ENCODE measurements around the gene MARF1. TPM values are rescaled to one million over a fixed set of nuclear protein-coding genes. Genes with fewer than 3 reads are reported as not detected.
"Not testable (repeated sequence)": the region's sequence is repeated elsewhere in the genome, so short reads cannot be mapped to it uniquely, and the experiment has no call there.

Gene MARF1
- total RNA-seq, 4 donors from 2014 or later: 16.8 to 33.8 (median 19.2) TPM

DNA sequence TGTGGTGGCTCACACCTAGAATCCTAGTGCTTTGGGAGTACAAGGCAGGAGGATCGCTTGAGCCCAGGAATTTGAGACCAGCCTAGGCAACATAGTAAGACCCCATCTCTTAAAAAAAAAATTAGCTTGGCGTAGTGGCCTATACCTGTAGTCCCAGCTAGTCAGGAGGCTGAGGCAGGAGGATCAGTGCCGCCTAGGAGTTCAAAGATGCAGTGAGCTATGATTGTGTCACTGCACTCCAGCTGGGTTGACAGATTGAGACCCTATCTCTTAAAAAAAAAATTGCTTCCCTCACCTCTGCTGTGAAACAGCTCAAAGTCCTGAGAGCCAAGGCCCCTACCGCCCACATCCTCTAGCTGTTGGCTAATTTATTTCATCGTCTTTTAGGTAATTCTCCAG, 17.2 kb upstream of the MARF1 start:
- no peak overlapping the region for H3K4me3 ChIP-seq
- H3K4me1 ChIP-seq: peaks cover 0 to 4% (median 0%) of the 10 kb centered on the region in 3 donors
- DNase-seq: no peak
- WGBS, 2 donors: 90 to 93% methylated on average over 4 to 5 of the region's 5 CpGs
- TF ChIP-seq POLR2A (IDR thresholded peaks at IDR 0.05): no peak
- TF ChIP-seq, protein P1, sequence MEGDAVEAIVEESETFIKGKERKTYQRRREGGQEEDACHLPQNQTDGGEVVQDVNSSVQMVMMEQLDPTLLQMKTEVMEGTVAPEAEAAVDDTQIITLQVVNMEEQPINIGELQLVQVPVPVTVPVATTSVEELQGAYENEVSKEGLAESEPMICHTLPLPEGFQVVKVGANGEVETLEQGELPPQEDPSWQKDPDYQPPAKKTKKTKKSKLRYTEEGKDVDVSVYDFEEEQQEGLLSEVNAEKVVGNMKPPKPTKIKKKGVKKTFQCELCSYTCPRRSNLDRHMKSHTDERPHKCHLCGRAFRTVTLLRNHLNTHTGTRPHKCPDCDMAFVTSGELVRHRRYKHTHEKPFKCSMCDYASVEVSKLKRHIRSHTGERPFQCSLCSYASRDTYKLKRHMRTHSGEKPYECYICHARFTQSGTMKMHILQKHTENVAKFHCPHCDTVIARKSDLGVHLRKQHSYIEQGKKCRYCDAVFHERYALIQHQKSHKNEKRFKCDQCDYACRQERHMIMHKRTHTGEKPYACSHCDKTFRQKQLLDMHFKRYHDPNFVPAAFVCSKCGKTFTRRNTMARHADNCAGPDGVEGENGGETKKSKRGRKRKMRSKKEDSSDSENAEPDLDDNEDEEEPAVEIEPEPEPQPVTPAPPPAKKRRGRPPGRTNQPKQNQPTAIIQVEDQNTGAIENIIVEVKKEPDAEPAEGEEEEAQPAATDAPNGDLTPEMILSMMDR (IDR thresholded peaks at IDR 0.05): no peak
- peaks cover 0 to 59% (median 6%) of the 10 kb centered on the region in 3 donors for H3K36me3 ChIP-seq
- H3K27ac ChIP-seq: no peak overlapping the region
- no peaks in the 10 kb centered on the region for H3K27me3 ChIP-seq
- intact Hi-C loops (cut with DNase I): no loop called here
- H3K9me3 ChIP-seq: no peaks in the 10 kb centered on the region

DNA sequence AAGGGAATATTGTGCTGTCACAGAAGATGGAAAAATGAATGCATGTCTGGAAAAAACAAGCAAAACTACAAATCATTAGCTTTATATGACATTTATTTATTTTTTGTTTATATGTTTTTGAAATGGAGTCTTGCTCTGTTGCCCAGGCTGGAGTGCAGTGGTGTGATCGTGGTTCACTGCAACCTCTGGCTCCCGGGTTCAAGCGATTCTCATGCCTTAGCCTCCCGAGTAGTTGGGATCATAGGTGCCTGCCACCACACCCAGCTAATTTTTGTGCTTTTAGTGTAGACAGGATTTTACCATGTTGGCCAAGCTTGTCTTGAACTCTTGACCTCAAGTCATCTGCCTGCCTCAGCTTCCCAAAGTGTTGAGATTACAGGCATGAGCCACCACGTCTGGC, 15.6 kb upstream of the MARF1 start:
- no peak for DNase-seq
- H3K27me3 ChIP-seq: no peaks in the 10 kb centered on the region
- intact Hi-C loops (cut with DNase I): no loop called here
- TF ChIP-seq, protein P1 (IDR thresholded peaks at IDR 0.05): no peak
- no peak for TF ChIP-seq POLR2A (IDR thresholded peaks at IDR 0.05)
- 78 to 84% methylated on average over 5 of the region's 5 CpGs for WGBS, 2 donors
- H3K9me3 ChIP-seq: no peaks in the 10 kb centered on the region
- H3K4me3 ChIP-seq: no peak overlapping the region
- peaks cover 3 to 17% (median 6%) of the 10 kb centered on the region in 3 donors for H3K4me1 ChIP-seq
- H3K36me3 ChIP-seq: peaks cover 0 to 42% (median 0%) of the 10 kb centered on the region in 3 donors
- no peak overlapping the region for H3K27ac ChIP-seq

DNA sequence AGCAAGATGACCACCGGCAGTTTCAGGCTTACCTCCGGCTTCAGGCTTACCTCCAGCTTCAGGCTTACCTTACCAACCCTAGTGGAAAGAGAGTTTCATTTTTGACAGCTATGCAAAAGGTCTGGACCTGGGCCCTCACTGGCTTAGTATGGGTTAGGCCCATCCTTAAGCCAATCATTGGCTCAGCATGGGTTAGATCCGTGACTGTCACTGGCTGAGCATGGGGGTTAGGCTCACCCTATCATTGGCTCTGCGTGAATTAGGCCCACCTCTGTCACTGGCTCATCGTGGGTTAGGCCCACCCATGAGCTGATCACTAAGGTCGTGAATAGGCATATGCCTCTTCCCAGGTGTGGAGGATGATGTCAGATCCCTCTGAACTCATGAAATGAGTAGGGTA, 15.2 kb upstream of the MARF1 start:
- H3K9me3 ChIP-seq: no peaks in the 10 kb centered on the region
- peaks cover 3 to 21% (median 8%) of the 10 kb centered on the region in 3 donors for H3K4me1 ChIP-seq
- no peak overlapping the region for H3K4me3 ChIP-seq
- TF ChIP-seq POLR2A (IDR thresholded peaks at IDR 0.05): no peak
- TF ChIP-seq, protein P1 (IDR thresholded peaks at IDR 0.05): no peak
- 76 to 81% methylated on average over 3 to 5 of the region's 6 CpGs for WGBS, 2 donors
- peaks cover 0 to 38% (median 0%) of the 10 kb centered on the region in 3 donors for H3K36me3 ChIP-seq
- H3K27ac ChIP-seq: no peak overlapping the region
- H3K27me3 ChIP-seq: no peaks in the 10 kb centered on the region
- no peak for DNase-seq
- intact Hi-C loops (cut with DNase I): no loop called here

DNA sequence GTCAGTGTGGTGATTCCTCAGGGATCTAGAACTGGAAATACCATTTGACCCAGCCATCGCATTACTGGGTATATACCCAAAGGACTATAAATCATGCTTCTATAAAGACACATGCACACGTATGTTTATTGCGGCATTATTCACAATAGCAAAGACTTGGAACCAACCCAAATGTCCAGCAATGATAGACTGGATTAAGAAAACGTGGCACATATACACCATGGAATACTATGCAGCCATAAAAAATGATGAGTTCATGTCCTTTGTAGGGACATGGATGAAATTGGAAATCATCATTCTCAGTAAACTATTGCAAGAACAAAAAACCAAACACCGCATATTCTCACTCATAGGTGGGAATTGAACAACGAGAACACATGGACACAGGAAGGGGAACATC, 12.6 kb upstream of the MARF1 start:
- intact Hi-C loops (cut with DNase I); H3K9me3 ChIP-seq; H3K4me3 ChIP-seq; DNase-seq; H3K27ac ChIP-seq; H3K27me3 ChIP-seq: not testable (repeated sequence)
- Histone ChIP-seq H3K36me3 (peaks cover 0 to 26% (median 0%) of the 10 kb centered on the region in 3 donors), H3K4me1 (peaks cover 18 to 47% (median 26%) of the 10 kb centered on the region in 3 donors)
- 83 to 95% methylated on average over 3 to 4 of the region's 6 CpGs for WGBS, 2 donors

DNA sequence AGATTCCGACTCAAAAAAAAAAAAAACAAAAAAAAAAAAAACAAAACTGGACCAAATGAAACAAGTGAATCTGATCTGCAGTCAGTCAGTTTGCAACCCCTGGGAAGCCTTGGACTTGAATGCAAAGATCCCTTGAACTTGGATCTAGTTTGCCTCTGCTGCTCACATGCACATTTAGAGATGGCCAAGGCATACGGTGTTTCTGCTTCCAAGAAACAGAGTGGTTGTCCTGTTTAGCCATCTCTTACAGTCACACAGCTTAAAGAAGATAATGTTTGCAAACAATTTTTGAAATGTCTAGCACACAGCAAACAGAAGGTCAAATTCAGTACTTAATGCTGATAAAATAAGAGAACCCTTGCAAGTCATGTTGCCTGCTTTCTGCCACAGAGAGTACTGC, 11.6 kb upstream of the MARF1 start:
- H3K4me3 ChIP-seq: no peak overlapping the region
- intact Hi-C loops (cut with DNase I): no loop called here
- 75 to 87% methylated on average over 2 of the region's 2 CpGs for WGBS, 2 donors
- no peak for DNase-seq
- H3K4me1 ChIP-seq: peaks cover 20 to 47% (median 26%) of the 10 kb centered on the region in 3 donors
- no peaks in the 10 kb centered on the region for H3K9me3 ChIP-seq
- H3K27ac ChIP-seq: no peak overlapping the region
- H3K36me3 ChIP-seq: peaks cover 0 to 19% (median 0%) of the 10 kb centered on the region in 3 donors
- TF ChIP-seq, protein P1 (IDR thresholded peaks at IDR 0.05): no peak
- TF ChIP-seq POLR2A (IDR thresholded peaks at IDR 0.05): no peak
- no peaks in the 10 kb centered on the region for H3K27me3 ChIP-seq

DNA sequence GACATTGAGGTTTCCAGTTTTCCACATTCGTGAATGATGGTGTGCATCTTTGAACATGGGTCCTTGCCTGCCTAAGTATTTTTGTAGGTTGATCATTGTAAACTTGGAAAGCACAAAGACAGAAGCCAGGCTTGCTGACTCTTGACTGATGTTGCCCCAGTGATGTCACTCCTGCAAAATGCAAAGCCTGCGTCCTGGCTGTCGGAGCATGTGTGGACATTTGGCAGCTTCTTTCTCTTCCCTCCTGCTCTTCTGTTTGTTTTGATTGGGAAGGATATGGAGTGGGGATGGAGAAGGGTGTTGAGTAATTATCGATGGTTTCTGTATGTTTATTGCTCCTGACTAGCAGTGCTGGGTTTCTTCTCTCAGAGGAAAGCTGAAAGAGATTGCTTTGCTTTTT, 10.3 kb upstream of the MARF1 start:
- WGBS, 2 donors: 6 to 17% methylated on average over 4 of the region's 4 CpGs
- Histone ChIP-seq H3K9me3 (no peaks in the 10 kb centered on the region), H3K27me3 (no peaks in the 10 kb centered on the region), H3K4me3 (no peak overlapping the region), H3K36me3 (peaks cover 0 to 17% (median 0%) of the 10 kb centered on the region in 3 donors), H3K27ac (peak overlapping the region in 3 of 4 donors; percentile 19 to 97 (median 96)), H3K4me1 (peaks cover 23 to 52% (median 26%) of the 10 kb centered on the region in 3 donors)
- TF ChIP-seq, protein P1 (IDR thresholded peaks at IDR 0.05): no peak
- no peak for DNase-seq
- intact Hi-C loops (cut with DNase I): no loop called here

Data from esophagus squamous epithelium (tissue), 5 donors.